ENCODE results near the gene ATM.

Gene ATM

DNA sequence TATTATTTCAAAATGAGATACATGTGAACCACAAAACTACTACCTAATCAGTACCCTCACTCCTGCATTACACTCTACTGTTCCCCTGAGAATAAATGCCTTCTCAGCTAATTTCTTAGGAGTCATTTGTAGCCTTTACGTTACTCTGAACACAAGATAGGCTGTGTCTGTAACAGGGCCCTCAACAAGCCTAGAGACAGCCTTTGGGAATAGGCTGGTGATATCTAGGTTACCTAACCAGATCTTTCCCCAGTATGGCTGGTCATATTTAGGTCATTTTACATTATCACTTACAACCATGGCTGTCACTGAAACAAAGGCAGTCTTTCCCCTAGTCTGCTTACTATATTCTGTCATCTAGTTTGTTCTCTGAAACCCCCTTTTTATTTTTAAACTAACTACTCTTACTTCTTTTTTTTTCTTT, 14.2 kb downstream of the ATM start:
- TF ChIP-seq TAF1 (IDR thresholded peaks at IDR 0.05; ENCODE audit: low read depth) (no peak), REST (IDR thresholded peaks at IDR 0.05; ENCODE audit: low read depth) (no peak), CREB1 (IDR thresholded peaks at IDR 0.05; ENCODE audit: low read depth) (no peak), YY1 (IDR thresholded peaks at IDR 0.05; ENCODE audit: low read depth) (no peak), CEBPB (IDR thresholded peaks at IDR 0.05) (no peak), EP300 (IDR thresholded peaks at IDR 0.05; ENCODE audit: borderline replicate concordance) (no peak), USF1 (IDR thresholded peaks at IDR 0.05) (no peak), TCF12 (IDR thresholded peaks at IDR 0.05; ENCODE audit: low read depth) (no peak), MAX (IDR thresholded peaks at IDR 0.05) (no peak), FOXM1 (IDR thresholded peaks at IDR 0.05; ENCODE audit: borderline replicate concordance, low read depth) (no peak), NFIC (IDR thresholded peaks at IDR 0.05) (no peak), TEAD4 (IDR thresholded peaks at IDR 0.05) (no peak), ZBTB7A (IDR thresholded peaks at IDR 0.05; ENCODE audit: low read depth) (no peak), RAD21 (IDR thresholded peaks at IDR 0.05; ENCODE audit: low read depth) (no peak), EGR1 (IDR thresholded peaks at IDR 0.05) (no peak)

DNA sequence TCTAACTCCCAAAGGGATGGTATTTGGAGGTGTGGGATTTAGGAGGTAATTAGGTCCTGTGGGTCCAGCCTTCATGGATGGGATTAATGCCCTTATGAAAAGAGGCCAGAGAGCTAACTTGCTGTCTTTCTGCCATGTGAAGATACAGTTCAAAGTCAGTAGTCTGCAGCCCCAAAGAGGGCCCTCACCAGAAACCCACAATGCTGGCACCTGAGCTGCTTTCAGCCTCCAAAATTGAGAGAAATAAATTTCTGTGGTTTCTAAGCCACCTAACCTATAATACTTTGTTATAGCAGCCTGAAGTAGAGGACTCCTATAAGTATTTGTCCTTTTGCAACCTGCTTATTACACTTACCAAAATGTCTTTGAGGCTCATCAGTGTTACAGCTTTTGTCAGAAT, 16.2 kb downstream of the ATM start:
- TF ChIP-seq CEBPB (IDR thresholded peaks at IDR 0.05) (no peak), MAX (IDR thresholded peaks at IDR 0.05) (no peak), YY1 (IDR thresholded peaks at IDR 0.05; ENCODE audit: low read depth) (no peak), USF1 (IDR thresholded peaks at IDR 0.05) (no peak), RAD21 (IDR thresholded peaks at IDR 0.05; ENCODE audit: low read depth) (no peak), REST (IDR thresholded peaks at IDR 0.05; ENCODE audit: low read depth) (no peak), EP300 (IDR thresholded peaks at IDR 0.05; ENCODE audit: borderline replicate concordance) (no peak), TAF1 (IDR thresholded peaks at IDR 0.05; ENCODE audit: low read depth) (no peak), FOXM1 (IDR thresholded peaks at IDR 0.05; ENCODE audit: borderline replicate concordance, low read depth) (no peak), NFIC (IDR thresholded peaks at IDR 0.05) (no peak), ZBTB7A (IDR thresholded peaks at IDR 0.05; ENCODE audit: low read depth) (no peak), TEAD4 (IDR thresholded peaks at IDR 0.05) (no peak), EGR1 (IDR thresholded peaks at IDR 0.05) (no peak), TCF12 (IDR thresholded peaks at IDR 0.05; ENCODE audit: low read depth) (no peak), CREB1 (IDR thresholded peaks at IDR 0.05; ENCODE audit: low read depth) (no peak)

- no peak for TF ChIP-seq TEAD4 (IDR thresholded peaks at IDR 0.05)
- no peak for TF ChIP-seq YY1 (IDR thresholded peaks at IDR 0.05; ENCODE audit: low read depth)
- no peak for TF ChIP-seq CREB1 (IDR thresholded peaks at IDR 0.05; ENCODE audit: low read depth)
- no peak for TF ChIP-seq MAX (IDR thresholded peaks at IDR 0.05)
- no peak for TF ChIP-seq USF1 (IDR thresholded peaks at IDR 0.05)
- no peak for TF ChIP-seq TCF12 (IDR thresholded peaks at IDR 0.05; ENCODE audit: low read depth)
- TF ChIP-seq EGR1 (IDR thresholded peaks at IDR 0.05) = no peak
- no peak for TF ChIP-seq CEBPB (IDR thresholded peaks at IDR 0.05)
- no peak for TF ChIP-seq ZBTB7A (IDR thresholded peaks at IDR 0.05; ENCODE audit: low read depth)
- TF ChIP-seq NFIC (IDR thresholded peaks at IDR 0.05) = no peak
- no peak for TF ChIP-seq FOXM1 (IDR thresholded peaks at IDR 0.05; ENCODE audit: borderline replicate concordance, low read depth)
- TF ChIP-seq TAF1 (IDR thresholded peaks at IDR 0.05; ENCODE audit: low read depth) = no peak
- TF ChIP-seq EP300 (IDR thresholded peaks at IDR 0.05; ENCODE audit: borderline replicate concordance) = no peak
- no peak for TF ChIP-seq RAD21 (IDR thresholded peaks at IDR 0.05; ENCODE audit: low read depth)
- TF ChIP-seq REST (IDR thresholded peaks at IDR 0.05; ENCODE audit: low read depth) = no peak
These were observed 18.6 kb downstream of the ATM start for GRCh38 chr11:108241330-108242037.

Data from Ishikawa (cell line).